ENCODE measurements around the gene SLC9A5.

DNA sequence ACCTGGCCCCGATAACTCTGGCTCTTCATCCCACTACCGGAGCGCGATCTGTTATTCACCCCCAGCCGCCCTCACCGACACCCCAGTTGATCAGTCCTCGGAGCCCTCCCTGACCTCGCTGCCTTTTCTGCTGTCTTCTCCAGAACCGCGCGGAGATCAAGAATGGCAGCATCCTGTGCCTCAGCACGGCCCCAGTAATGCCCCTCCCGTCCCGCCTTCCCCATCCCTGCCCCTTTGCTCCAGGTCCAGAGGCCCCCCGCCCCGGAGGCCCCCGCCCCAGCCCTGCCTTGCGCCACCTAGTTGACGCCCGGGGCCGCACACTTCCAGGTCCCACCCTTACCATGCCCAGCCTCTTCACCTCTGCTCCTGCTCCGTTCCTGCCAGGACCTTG is 49.0 kb upstream of the SLC9A5 start:
- TF ChIP-seq, protein P1, sequence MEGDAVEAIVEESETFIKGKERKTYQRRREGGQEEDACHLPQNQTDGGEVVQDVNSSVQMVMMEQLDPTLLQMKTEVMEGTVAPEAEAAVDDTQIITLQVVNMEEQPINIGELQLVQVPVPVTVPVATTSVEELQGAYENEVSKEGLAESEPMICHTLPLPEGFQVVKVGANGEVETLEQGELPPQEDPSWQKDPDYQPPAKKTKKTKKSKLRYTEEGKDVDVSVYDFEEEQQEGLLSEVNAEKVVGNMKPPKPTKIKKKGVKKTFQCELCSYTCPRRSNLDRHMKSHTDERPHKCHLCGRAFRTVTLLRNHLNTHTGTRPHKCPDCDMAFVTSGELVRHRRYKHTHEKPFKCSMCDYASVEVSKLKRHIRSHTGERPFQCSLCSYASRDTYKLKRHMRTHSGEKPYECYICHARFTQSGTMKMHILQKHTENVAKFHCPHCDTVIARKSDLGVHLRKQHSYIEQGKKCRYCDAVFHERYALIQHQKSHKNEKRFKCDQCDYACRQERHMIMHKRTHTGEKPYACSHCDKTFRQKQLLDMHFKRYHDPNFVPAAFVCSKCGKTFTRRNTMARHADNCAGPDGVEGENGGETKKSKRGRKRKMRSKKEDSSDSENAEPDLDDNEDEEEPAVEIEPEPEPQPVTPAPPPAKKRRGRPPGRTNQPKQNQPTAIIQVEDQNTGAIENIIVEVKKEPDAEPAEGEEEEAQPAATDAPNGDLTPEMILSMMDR (IDR thresholded peaks at IDR 0.05) = no peak
- TF ChIP-seq POLR2A (IDR thresholded peaks at IDR 0.05) = no peak

Data from testis (tissue), 2 donors.